ENCODE data around the gene RAB3C.

DNA sequence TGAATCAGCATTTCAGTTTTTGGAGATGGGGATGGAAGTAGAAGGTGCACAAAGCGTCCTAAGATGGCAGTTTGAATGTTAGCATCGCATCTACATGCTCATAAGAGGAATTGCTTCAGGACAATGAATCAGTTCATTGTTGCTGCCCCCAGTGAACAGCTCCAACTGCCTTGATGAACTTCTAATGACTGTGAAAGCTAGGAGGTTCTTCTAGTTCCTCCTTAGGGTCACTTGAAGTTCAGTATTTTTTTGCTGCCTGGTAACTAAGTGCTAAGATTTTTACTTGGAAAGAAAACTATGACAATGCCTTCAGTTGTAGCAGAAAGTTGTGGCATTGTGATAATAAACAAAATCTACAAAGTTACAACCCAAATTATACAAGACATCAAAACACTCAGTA, 271.6 kb downstream of the RAB3C start:
- TF ChIP-seq, protein P1, sequence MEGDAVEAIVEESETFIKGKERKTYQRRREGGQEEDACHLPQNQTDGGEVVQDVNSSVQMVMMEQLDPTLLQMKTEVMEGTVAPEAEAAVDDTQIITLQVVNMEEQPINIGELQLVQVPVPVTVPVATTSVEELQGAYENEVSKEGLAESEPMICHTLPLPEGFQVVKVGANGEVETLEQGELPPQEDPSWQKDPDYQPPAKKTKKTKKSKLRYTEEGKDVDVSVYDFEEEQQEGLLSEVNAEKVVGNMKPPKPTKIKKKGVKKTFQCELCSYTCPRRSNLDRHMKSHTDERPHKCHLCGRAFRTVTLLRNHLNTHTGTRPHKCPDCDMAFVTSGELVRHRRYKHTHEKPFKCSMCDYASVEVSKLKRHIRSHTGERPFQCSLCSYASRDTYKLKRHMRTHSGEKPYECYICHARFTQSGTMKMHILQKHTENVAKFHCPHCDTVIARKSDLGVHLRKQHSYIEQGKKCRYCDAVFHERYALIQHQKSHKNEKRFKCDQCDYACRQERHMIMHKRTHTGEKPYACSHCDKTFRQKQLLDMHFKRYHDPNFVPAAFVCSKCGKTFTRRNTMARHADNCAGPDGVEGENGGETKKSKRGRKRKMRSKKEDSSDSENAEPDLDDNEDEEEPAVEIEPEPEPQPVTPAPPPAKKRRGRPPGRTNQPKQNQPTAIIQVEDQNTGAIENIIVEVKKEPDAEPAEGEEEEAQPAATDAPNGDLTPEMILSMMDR (IDR thresholded peaks at IDR 0.05): no peak
- TF ChIP-seq EP300 (IDR thresholded peaks at IDR 0.05) (no peak), POLR2A (IDR thresholded peaks at IDR 0.05) (no peak), POLR2AphosphoS5 (IDR thresholded peaks at IDR 0.05) (no peak)
